RKO (cell line): ENCODE results near the gene TWF2.

Experiments
- DNase-seq: peaks from one replicate; pipeline ENCODE4 v3.0.0-alpha.2; 2016; ENCODE audit warnings: low spot score

Gene TWF2

DNA sequence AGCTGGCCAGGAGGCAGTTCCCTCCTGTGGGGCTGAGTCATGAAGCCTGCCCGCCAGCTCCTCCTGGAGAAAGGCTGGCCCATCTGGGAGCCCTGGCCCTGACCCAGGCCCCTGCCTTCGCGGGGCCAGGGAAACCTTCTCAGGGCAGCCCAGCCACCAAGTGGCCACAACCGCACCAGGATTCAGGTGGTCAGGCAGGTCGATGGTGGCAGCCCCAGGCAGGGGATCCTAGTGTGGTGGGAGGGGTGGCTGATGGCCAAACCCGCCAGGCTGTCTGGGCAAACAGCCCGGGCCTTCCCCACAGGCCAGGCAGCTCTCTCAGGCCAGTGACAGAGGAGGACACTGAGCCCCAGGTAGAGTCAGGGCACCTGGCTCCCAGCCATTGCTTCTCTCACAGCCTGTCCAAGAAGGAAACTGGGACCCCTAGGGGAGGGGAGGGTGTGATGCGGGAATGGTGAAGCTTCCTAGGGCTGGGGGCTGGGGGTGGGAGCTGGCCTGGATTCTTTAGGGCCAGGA, 1.2 kb downstream of the TWF2 start:
- peak; percentile 89 for DNase-seq

DNA sequence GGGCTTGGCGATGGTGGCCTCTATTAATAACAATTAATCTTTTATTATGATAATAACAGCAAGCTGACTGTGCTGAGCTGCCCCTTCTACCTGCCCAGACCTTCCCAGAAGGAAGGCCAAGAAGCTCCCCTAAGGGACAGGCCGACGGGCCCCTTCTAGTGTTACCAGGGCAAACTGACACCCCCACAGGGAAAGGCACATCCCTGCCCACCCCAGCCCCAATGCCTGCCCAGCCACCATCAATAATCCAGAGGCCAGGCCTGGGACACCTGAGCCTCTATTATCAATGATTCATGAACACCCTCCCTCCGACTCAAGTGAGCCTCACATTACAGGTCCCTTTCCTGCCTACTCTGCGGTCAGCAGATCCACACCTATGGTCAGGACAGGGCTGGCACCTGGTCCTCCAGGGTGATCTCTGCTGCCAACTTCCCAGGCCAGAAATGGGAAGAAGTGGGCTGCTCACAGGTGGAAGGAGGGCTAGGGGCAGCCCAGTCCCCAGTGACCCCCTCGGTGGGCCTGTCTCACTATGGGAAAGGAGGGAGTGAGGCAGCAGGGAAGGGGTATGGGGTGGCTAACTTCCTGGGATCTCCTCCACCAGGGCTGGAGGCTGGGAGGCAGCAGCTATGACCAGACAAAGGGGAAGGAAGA, 1.8 kb downstream of the TWF2 start:
- DNase-seq, result no peak

DNA sequence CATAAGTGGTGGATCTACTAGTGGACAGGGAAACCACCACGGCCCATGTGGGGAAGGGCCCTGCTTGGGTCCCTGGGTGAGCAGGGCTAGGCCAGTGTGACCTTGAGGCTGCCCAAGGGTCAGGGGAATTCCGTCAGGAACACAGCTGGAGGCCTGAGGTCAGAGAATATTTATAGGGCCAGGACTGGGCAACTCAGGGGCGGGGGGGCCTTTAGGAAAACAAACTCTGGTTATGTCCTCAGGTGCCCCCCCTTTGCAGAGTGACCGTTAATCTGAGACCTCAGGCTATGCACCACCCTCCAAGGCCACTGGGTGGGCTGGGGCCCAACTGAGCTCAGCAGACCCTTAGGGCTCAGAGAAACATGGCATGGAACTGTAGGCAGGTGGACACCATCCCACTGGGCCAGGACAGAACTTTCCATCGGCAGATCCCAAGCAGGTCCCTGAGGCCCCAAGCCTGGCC, 2.5 kb downstream of the TWF2 start:
- no peak for DNase-seq

DNA sequence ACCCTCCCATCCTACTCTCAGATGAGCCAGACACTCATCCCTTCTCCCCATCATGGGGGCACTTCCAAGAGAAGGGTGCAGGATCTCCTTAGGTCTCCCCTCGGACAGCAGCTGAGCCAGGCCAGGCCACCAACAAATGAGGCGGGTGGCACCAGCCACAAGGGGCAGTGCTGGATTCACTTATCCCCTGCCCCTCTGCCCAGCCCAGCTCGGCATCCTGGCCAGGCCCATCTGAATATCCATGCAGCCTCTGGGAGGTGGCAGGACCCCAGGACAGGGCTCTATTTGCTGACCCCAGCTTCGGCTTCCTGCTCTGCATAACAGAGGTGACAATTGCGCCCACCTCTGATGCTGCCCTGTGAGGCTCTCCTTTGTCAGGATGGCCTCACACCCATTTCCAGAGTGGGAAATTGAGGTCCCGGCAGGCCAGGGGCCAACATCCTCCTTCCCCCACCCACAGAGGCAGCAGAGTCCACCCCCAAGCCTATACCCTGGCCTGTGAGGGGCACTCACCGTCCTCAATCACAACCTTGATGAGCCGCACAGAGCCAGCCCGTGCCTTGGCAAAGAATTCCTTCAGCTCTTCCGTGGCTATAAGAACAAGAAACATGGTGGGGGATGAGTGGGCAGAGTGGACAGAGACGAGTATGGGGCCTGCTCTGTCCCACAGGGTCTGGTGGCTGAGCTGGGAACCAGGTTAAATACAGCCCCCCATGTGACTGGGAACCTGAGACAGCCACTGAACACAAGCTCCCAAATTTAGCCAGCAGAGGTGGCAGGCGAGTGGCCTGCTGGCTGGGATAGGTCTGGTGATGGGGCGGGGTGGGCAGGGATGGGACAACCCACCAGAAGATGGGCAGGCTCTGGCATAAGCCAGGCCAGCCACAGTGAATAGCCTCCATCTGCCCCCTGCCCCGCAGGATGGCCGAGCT, 4.2 kb downstream of the TWF2 start:
- DNase-seq, result no peak

DNA sequence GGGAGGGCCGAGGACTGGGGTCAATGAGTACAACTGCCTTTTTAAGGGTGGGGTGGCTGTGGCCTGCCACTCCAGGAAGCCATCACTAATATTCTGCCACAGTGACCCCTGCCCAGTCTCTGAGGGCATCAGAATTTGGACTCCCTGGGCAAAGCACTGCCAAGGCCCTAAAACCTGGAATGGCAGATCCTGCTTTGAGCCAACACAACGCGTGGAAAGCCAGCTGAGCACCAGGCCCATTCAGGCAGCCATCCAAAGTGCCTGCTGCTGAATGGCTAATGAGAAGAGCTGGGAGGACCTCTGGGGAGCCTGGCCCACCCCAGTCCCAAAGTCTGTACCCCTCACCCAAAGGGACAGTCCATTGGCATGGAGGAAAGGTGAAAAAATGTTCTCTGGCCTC, 5.0 kb downstream of the TWF2 start:
- DNase-seq, result no peak

DNA sequence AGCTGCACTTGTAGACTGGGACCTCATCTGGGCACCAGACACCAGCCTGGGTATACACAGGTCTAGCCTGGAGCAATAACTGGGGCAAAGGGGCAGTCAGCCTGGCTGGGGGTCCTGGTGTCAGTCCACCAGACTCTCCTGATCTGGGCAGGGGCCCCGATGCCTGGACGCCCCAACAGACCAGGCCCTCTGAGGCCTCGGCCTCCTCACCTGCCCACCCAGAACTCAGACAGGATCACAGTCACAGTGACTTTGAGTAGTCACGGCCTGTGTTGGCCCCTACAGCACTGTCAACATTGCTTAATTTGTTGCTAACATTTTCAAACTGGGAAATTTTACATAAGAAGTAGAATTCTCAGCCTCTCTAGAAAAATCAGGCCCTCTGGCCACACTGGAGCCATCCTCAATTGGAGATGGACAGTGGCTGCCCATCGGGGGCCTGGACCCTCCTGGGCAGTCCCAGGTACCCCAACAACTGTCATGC, 5.8 kb downstream of the TWF2 start:
- DNase-seq, result no peak

DNA sequence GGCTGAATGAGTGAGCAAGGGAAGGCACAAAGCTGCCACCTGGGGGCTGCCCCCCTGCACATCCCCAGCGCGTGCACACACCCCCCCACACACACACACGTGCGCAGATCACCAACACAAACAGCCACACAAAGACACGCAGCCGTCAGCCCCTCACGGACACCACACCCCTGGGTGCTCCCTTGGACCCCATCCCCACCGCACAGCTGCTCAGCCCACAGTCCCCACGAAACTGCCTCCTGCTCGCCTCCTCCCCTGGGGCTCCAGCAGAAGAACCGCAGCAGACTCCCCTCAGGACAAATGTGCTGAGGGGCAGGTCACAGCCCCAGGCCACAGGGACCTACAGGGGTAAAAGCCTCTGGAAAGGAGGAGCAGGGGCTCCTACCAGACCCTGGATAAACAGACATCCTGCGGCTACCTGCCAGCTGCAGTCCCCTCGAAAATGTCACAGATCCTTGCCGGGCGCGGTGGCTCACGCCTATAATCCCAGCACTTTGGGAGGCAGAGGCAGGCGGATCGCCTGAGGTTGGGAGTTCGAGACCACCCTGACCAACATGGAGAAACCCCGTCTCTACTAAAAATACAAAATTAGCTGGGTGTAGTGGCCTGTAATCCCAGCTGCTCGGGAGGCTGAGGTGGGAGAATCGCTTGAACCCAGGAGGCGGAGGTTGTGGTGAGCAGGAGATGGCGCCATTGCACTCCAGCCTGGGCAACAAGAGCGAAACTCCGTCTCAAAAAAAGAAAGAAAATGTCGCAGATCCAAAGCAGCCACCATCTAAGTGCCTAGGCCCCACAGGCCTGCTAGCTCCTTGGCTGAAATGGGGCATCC, 6.5 kb downstream of the TWF2 start:
- no peak for DNase-seq

DNA sequence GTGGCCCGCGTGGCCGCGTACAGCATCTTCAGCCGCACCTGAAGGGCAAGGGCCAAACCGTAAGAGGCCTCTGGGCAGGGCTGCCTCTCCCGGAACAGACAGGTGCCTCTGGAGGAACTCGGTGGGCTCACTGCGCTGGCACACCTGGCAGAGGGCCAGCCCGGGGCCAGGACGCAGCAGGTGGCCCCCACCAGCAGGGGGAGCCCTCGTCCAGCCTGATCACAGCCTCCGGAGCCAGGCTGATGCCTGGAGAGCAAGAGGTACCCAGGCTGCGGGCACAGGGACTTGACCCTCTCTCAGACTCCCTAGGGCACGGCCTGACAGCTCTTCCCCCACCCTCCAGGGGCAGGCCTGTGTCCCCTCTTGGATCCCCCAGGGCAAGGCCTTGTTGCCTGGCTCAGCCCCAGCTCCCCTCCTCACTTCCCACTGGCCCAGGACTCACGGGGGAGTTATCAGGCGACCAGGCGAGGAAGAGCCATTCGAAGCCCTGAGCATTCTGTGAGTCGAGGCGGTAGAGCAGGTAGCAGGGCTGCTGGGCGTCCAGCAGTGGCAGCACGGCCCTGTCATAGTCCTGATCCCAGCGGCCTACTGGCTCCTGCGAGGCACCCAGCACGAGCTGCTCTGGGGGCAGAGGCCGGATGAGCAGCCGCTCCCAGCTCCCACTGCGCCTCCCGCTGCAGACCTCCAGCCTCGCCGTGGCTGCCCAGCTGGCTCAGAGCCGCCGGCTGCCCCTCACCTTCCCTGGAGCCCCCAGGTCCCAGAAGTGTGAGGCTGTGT, 7.3 kb downstream of the TWF2 start:
- peak; percentile 60 for DNase-seq

DNA sequence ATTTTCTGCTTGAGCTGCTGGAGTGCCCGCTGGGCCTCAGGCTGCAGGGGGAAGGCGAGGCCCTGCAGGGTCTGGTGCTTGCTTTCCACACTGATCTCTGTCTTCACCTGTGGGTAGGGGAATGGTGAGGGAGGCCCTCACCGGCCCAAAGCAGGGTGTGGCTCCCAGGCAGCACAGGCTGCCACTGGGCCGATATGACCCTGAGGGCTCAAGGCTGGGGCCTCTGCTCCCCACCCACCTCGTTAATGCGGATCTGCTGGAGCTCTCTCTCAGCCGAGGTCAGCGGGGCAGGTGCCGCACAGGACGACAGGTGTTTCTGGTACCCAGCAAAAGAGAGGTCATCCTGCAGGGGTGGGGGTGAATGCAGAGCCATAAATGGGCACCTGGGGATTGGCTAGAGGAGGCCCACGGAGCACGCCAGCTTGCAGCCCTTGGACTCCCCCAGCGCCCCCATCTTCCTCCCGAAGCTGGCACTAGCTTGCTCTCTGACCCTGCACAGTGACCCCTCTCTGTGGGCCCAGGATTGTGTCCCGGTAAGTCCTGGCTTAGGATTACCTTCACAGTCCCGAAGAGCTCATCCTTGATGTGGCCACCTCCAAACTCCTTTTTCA, 8.0 kb downstream of the TWF2 start:
- no peak for DNase-seq

DNA sequence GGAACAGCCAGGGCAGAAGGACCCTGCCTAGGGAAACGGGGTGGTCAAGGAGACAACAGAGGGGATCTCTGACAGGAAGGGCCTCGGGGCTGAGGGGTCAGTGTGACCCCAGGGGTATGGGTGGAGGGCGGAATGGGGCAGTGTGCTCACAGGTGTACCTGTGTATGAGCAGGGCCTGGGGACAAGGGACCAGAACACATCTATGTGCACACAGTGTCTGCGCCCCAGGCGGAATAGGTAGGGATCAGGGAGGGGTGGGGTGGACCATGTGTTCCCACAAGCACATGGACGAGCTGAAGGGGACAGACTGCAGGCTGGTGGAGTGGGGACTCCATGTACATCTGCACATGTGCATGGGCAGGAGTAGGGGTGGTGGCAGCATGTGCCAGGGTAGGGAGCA, 8.5 kb downstream of the TWF2 start:
- no peak for DNase-seq

DNA sequence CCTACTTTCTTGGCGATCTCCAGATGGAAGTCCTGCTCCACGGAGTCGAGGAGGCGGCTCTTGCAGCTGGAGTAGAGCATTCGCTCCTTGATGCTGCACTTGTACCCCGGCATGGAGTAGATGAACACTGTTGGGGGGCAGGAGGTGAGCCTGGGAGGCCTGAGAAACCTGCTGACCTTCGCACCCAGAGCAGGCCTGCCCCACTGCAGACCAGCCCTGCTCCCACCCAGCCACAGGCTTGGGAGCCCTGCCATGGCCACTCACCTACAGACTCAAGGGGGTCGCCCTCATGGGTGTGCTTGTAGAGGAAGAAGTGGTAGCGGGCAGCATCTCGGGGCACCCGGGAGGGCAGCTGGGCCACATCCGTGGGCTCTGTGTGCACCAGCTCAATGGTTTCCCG, 9.3 kb downstream of the TWF2 start:
- no peak for DNase-seq

DNA sequence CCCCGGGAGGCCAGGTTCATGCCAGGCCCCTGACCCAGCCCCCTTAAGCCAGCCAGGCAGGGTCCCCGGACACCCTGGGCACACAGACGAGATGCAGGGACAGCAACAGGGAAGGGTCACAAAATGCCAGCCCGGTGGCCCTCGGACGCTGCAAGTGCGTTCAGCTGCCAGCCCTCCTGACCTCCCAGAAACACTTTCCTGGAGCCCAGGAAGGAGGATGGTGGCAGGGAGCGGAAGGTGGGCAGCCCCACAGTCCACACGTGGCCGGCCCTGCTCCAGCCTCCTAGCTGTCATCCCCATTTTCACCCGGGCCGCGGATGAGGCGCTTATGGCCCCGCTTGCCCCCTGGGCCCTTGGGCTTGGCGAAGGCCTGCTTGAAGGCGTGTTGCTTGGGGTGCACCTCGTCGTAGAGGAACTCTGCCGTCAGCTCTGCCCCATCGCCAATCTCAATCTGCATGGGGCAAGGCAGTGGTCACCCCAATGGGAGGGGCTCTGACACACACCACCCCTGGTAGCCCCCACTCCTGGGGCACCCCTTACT, 10.1 kb downstream of the TWF2 start:
- no peak for DNase-seq

DNA sequence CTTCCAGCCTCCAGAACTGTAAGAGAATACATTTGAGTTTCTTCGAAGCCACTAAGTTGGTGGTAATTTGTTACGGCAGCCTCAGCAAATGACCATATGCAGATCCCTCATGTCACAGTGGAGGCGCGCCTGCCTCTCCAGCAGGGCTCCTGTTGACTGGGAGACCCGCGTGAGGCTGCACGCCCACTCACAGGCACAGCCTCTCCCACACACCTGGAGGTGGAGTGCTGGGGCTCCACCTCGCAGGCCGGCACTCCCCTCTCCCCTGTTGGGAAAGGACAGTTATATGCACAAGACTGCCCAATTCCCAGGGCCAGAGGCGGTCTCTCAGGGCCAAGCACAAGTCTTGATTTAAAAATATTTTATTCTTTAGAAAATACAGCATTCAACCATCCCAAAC, 10.7 kb downstream of the TWF2 start:
- DNase-seq, result no peak

DNA sequence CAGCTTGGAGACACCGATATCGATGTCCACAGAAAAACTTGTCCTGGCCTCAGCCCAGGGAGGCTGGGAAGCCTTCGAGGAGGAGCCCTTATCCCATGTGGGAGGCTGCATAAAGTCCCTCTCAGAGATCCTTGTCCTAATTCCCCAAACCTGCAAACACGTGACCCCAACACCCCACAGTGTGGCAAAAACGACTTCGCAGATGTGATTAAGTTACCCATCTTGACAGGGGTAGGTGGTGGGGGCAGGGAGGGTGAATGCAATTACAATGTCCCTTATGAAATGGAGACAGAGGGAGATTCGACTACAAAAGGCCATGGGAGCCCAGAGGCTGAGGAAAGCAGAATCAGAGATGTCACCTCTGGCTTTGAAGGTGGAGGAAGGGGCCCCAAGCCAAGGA, 11.2 kb downstream of the TWF2 start:
- no peak for DNase-seq

DNA sequence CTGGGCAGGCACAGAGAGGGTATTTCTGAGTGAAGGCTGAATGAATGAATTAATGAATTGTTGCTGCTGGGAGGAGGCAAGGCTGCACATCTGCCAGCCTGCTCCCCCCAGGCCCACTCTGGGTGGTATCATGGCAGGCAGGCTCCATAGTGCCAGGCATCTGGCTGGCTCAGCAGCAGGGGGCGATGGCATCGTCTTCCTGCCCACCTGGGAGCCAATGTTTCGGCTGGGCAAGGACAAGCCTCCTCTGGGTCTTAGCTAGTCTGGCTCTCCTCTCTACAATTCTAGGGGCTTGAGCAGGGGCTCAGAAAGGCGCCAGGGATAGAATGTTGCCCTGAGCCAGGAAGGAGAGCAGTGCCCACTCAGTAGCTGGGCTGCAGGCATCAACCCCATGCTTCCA, 11.8 kb downstream of the TWF2 start:
- DNase-seq, result no peak

DNA sequence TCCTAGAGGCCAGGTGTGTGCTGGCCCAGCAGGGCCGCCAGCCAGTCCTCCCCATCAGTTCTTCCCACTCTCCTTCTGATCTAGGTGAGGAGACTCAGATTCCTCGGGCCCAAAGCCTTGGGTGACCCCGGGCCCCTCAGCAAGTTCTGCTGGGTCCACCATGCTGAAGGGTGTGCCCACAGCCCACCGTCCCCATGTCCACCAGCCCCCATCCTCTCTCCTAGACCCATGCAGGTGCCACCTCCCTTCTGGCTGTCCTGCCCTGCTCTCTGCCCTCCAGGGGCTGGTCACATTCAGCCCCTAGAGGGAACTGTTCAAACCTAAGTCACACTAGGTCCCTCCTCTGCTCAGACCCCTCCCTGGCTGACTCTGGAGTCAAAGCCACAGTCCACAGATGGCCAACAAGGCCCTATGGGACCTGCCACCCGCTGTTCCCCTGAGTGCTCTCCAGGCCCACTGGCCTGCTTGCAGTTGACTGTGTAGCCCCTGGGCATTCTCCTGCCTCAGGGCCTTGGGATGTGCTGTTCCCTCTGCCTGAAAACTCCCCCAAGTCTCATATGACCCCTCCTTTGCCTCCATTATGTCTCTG, 12.6 kb downstream of the TWF2 start:
- DNase-seq, result no peak

DNA sequence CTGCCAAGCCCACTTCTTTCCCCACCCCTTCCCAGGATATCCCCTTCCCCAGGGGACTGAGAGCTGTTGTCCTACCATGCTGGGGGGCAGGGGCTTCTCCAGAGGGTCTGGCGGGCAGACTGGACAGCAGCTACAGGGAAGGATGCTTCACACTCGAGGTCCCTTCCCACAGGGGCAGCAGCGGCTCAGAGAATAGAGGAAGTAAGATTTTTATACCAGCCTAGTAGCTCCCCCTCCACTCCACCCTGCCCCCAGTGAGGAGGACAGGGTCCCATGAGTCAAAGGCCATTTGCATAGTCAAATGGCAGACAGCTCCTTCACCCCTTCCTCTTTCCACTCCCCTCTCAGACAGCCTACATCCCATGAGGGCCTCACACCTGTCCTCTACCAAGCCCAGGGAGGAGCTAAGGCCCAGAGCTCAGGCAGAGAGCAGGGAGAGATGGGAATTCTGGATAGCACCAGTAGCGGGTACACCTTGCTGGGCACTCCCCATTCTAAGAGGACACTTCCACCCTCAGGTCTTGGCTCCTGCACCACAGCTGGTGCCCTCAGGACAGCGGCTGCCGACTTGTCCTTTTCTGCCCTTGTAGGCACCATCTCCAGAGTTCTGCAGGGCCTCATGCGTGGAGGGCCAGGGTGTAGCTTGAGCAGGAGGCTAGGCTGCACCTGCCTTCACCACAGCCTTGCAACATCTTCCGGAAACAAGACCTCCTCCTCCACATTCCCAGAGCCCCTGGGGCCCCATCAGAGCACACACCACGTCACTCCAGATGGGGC, 13.3 kb downstream of the TWF2 start, which contains the start of gene TLR9:
Gene TLR9, minus strand, starts transcription at position 194 of the 777 bp plus-strand sequence. Its CDS starts 116 bp downstream, at position 78.
- no peak for DNase-seq

DNA sequence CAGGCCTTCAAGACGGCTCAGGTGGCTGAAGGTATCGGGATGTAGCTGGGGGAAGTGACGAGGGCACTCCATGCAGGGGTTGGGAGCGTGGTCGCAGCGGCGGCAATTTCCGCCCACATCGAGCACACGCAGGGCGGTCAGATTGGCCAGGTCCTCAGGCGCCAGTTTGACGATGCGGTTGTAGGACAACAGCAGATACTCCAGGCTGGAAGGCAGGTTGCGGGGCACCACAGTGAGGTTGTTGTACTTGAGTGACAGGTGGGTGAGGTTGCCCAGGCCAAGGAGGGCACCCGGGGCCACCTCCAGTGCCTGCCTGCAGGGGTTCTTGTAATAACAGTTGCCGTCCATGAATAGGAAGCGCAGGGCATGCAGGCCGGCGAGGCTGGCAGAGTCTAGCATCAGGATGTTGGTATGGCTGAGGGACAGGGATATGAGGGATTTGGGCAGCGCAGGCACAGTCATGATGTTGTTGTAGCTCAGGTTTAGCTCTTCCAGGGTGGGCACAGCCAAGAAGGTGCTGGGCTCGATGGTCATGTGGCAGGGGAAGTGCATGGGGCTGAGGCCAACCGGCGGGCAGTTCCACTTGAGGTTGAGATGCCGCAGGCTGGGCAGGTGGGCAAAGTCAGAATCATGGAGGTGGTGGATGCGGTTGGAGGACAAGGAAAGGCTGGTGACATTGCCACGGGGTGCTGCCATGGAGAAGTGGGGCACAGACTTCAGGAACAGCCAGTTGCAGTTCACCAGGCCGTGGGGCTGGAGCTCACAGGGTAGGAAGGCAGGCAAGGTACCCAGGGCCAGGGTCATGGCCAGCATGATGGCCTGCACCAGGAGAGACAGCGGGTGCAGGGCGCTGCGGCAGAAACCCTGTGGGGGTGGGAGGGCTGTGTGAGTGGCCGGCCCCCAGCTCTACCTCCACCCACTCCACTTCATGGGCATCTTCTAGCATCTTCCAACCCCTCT, 15.2 kb downstream of the TWF2 start:
- no peak for DNase-seq
